Epithelial cell of esophagus (primary cell): ENCODE measurements around the gene MSMB.

Experiments
- DNase-seq: peaks from one replicate; pipeline ENCODE4 v3.0.0; 2010; ENCODE audit warnings: low read depth
- H3K4me3 ChIP-seq: 2 replicates; pipeline ENCODE4 v1.5.1; 2011; ENCODE audit warnings: mild to moderate bottlenecking, low read length, control low read depth
- TF ChIP-seq, protein P1 (sequence below): IDR thresholded peaks from 2 replicates; pipeline ENCODE4 v1.5.1; 2011; ENCODE audit warnings: low read depth, mild to moderate bottlenecking, low read length, control low read depth, inconsistent platforms; ENCODE audit not compliant: insufficient read depth; ENCODE audit errors: missing control alignments

The MSMB gene

DNA sequence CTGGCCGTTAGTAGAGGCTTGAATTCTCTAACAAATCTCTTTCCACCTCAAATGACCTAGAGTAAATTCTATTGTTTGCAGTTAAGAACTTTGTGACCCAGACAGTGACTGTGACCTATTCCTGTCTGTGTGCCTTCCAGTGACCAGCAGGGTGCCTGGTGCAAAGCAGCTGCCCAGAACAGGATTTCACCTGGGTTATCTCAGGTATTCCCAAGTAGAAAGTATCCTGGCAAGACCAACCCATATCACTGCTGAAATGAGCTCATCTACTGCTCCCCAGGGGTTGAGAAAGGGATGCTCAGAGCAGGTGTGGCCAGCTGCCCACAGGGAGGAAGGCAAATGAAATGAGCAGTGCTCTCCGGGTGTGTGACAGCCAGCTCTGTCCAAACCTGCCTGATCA is 2.1 kb upstream of the MSMB start:
- no peak overlapping the region for H3K4me3 ChIP-seq
- TF ChIP-seq, protein P1, sequence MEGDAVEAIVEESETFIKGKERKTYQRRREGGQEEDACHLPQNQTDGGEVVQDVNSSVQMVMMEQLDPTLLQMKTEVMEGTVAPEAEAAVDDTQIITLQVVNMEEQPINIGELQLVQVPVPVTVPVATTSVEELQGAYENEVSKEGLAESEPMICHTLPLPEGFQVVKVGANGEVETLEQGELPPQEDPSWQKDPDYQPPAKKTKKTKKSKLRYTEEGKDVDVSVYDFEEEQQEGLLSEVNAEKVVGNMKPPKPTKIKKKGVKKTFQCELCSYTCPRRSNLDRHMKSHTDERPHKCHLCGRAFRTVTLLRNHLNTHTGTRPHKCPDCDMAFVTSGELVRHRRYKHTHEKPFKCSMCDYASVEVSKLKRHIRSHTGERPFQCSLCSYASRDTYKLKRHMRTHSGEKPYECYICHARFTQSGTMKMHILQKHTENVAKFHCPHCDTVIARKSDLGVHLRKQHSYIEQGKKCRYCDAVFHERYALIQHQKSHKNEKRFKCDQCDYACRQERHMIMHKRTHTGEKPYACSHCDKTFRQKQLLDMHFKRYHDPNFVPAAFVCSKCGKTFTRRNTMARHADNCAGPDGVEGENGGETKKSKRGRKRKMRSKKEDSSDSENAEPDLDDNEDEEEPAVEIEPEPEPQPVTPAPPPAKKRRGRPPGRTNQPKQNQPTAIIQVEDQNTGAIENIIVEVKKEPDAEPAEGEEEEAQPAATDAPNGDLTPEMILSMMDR = no peak
- DNase-seq = peak; percentile 60

DNA sequence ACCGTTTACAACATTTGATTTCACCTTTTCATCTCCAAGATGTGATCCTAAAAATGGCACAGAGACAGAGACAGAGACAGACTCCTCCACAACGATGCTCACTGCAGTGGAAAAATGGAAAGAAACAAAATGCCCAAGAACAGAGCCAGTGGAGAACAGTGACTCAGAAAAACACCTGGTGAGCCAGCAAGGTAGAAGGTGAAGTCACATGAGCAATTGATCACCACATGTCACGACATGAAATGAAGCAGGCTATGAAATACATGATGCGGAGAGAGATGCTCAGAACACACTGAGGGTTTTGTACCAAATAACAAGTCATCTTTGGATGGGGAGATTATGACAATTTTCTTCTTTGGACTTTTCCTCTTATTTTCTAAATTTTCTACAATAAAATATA is 3.5 kb downstream of the MSMB start:
- TF ChIP-seq, protein P1 = no peak
- peak; percentile 88 for DNase-seq
- no peak overlapping the region for H3K4me3 ChIP-seq

DNA sequence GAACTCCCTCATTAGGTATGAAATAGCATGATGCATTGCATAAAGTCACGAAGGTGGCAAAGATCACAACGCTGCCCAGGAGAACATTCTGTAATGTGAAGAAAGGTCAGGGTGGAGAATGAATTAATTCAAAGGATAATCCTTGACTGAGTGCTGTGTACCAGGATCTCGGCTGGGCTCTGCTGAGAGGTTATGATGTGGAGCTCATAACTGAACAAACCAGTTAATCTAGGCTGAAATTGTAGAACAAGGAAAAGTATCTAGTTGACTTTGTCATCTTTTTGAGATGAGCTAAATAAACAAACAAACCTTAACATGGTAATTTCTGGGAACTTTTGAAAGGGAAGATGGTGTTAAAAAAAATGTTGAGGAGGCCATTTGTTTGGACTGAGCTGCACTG is 6.1 kb downstream of the MSMB start:
- no peak overlapping the region for H3K4me3 ChIP-seq
- TF ChIP-seq, protein P1 = no peak
- peak; percentile 76 for DNase-seq

DNA sequence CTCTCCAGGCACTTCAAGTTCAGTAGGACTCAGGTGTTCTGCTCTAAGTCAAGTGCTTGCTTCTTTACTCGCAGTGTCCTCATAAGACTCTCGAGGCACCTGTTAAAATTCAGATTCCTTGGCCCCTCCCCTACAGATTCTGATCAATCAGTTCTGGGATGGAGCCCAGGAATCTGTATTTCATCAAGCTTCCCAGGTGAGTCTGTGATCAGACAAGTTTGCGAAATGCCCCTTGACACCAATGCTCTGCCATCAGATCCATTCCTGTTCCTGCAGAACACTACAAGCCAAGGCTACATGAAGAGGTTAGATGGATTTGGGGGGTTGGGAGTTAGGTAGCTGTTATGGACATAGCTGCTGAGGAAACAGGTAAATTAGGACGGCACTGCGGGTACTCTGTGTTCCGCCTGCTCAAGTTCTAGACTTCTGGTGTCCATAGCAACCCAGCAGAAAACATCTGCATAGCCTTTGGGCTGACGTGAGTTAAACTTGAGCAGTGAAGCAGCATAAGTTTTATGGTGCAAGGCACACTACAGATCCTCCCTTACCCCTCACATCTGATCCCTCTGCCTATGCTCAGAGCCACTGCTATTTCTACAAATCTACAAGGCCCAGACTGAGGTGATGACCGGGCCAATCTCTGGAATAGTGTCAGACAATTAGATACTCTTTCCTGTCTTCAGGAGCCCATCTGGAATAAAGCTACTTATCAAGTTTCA is 8.8 kb downstream of the MSMB start:
- DNase-seq = no peak
- TF ChIP-seq, protein P1 = no peak
- no peak overlapping the region for H3K4me3 ChIP-seq

DNA sequence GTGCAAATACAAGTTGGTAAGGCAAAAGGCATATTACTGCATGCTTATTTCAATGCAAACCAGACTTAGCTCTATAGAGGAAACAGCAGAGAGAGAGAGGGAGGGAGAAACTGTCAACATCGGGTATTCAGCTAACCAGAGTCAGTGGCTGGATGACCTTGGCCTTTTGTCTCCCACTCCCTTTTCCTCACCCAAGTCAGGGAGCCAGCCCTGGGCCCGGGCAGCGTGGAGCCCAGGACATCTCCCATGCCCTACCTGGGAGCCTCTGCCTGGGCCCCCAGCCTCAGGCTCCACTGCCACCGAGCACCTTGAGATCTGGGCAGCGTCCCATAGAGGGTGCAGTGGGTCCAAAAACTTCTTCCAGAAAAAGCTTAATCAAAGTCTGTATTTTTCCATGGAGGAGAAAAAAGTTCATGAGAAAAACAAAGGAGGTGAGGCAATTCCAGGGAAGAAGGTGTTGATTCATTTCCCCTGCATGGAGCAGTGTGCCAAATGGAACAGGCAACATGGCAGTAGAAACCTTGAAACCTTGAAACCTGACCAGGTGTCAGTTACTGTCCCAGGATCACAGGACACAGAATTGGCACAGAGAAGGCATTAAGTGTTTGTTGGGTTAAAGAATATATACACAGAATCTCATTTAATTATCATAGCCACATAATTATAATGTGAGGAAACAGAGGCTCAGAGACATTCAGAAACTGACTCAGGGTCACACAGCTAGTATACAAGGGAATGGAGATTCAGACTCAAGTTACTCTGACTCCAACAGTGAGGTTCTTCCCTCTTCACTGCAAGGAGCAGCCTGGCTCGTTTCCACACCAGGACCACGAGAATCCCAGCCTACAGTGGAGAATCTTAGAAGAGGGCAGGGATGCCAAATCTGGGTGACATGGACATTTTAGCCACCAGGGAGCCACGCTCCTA is 9.9 kb downstream of the MSMB start:
- peak; percentile 40 for DNase-seq
- TF ChIP-seq, protein P1 = no peak
- no peak overlapping the region for H3K4me3 ChIP-seq

DNA sequence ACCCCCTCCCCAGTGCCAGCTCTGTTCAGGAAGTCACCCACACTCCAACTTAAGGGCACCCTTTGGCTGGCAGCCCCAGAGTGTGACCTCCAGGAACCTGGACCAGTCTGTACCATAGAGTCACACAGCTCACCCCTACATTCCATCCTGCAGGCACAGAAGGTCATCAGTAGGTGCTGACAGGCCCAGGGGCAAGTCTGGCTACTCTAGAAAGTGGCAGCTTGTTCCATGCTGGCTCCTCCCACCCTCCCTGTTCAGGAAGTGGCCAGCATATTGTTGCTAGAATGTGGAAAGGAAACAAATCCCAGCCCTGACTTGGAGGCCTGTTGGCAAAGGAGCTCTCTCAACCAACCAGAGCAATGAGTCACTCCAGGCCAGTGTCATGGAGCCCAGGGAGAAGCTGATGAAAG is 12.5 kb downstream of the MSMB start:
- H3K4me3 ChIP-seq = no peak overlapping the region
- peak; percentile 84 for DNase-seq
- TF ChIP-seq, protein P1 = no peak
